ENCODE results near the gene ZEB1.
"Not testable (repeated sequence)": the region's sequence is repeated elsewhere in the genome, so short reads cannot be mapped to it uniquely, and the experiment has no call there.

The ZEB1 gene

DNA sequence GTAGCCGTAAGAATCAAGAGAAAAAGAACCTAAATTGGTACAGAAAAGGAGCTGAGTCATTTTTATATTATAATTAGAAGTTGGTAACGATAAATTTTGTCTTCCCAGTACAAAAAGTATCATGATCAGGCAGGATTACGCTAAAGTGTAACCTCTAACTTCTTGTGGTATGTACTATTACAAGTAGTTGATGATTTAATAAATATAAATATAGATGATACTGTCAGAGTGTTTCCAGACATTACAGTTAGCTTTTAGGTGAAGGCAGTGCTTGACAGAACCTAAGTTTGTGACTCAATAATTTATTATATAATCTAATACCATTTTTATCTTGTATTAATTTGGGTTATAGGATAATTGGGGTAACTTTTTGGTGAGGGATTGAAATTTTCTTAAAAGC is 53.4 kb downstream of the ZEB1 start:
- no peak for DNase-seq

DNA sequence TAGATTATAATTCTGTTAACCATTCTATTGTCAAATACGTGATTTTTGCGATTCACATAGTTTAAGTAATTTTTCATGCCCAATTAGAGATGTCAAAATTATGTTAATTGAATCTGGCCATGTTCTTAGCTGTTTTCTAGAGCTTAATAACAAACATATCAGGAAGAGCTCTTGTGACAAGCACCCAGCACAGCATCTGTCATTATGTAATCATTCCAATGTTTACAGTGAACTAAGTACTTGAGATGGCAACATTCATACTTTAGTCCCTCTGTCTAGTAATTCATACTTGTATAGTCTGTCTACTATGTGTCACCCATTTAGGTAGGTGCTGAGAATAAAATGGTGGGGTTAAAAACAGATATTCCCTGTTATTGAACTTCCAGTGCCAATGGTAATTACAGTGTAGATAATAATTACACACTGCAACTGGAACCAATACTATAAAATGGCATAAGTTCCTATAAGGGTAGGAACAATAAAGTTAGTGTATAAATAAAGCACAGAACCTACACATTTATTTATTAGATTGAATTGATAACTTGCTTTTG is 55.2 kb downstream of the ZEB1 start:
- no peak for DNase-seq

DNA sequence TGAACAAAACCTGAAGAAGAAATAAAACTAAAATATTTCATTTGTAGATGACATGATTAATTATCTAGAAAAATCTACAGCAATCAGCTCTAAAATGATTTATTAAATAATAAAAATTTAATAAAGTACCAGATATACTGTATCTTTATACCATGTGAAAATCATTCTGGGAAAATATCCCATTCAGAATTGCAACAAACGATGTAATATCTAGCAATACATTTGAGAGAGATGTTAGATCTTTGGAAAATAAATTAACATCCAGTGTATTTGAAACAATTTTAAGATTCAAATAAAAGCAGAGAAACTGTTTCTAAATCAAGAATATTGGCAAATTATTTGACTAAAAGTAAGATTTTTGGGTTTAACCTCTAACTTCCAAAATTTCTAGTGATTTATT is 62.2 kb downstream of the ZEB1 start:
- no peak for DNase-seq

DNA sequence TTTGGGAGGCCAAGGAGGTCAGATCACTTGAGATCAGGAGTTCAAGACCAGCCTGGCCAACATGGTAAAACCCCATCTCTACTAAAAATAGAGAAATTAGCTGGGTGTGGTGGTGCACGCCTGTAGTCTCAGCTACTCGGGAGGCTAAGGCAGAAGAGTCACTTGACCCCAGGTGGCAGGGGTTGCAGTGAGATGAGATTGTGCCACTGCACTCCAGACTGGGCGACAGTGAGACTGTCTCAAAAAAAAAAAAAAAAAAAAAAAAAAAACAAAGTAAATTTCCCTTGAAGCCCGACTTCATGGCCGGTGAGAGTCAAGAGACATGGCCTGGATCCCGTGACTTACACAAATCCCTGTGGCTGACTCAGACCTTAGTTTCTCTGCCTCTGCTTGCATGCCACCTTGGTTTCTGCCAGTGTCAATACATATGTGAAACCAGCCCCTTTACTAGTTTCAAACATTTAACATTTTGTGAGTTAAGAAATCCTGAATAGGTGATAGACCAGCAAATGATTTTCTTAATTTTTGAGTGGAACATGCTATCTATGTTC is 62.8 kb downstream of the ZEB1 start:
- no peak for DNase-seq

DNA sequence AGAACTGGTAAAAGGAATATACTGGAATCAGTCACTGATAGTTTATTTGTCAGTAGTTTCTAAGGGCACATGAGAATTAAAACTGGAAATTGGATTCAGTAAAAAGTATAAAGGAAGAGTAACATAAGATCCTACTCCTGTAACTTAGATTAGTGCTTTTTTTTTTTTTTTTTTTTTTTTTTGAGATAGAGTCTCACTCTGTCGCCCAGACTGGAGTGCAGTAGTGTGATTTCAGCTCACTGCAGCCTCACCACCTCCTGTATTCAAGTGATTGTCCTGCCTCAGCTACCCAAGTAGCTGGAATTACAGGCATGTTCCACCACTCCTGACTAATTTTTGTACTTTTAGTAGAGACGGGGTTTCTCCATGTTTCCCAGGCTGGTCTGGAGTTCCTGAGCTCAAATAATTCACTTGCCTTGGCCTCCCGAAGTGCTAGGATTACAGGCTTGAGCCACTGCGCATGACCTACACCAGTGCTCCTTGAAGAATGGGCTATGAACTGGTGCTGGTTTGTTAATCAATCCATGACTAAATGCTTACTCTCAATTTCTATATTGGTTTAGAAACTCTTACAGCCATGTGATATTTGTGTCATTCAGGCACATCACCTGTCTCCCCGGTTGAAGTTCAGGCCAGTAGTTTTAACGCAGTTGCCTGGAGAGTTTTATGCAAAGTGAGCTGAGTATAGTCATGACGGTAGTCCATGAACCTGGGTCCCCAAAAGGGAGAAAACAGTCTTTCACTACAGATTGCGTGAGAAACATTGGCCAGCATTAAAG is 65.0 kb downstream of the ZEB1 start:
- no peak for DNase-seq

DNA sequence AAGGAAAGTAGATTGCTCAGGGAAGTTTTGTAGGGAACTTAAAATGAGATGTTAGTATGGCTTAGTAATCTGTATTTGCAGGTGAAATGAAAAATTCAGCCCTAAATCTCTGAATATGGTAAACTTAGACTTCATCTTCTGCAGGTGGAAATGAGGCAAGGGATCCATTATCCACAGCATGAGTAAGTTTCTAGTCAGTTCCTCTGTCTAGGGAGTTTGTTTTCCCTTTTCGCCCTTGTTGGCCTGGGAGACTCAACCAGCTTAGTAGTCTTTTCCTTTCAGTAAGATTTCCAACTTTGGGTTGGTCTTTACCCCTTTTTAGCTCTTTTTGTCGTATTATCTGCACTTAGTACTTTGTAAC is 65.6 kb downstream of the ZEB1 start:
- DNase-seq = no peak

DNA sequence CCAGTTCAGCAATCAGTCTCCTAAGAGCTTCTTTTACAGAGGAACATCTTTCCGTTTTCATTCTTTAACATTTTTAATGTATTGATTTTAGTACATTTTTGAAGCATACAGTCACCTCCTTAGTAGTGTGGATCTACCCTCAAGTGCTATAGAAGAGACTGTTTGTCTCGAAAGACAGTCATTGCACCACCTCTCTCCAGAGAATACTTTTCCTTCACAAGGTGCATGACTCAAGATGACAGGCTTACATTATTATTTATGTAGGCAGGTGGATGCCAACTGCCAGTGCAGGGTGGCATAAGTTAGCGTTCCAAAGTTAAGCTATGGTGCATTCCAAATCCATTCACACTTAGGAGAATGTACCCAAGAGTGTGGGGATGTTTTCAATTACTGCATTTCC is 71.8 kb downstream of the ZEB1 start:
- DNase-seq = no peak

DNA sequence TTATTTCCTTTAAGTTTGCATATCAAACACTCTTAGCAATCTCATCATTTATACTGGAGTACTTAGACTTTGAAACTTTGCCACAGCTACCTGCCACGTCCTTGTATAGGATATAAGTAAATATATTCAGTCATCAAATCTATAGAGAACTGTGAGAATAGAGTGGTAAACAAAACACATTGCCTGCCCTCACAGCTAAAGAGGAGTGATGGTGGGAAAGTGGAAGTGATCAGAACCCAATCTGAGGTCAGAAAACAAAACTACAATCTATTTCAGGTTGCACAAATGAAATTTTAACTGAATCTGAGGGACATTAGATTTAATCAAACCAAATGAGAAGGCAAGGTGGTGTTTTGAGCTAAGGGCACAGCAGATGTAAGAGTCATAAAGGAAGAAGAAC is 74.8 kb downstream of the ZEB1 start:
- DNase-seq = no peak

DNA sequence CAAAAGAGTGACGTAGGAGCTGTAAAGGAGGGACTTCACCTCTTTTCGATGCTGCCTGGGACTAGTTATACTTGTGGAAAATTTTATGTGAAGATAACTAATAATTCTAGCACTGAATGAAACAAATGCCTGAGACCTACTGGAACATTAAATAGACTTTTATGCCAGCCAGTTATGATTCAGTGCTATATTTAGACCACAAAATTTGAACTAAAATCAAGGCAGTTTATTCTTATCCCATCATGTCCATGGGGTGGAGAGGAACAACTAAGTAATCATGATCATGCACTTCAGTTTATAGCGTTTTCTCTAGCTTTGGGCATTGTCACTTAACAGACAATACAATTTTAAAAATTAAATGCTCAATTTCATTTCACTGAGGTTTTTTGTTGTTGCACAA is 76.7 kb downstream of the ZEB1 start:
- DNase-seq = no peak

DNA sequence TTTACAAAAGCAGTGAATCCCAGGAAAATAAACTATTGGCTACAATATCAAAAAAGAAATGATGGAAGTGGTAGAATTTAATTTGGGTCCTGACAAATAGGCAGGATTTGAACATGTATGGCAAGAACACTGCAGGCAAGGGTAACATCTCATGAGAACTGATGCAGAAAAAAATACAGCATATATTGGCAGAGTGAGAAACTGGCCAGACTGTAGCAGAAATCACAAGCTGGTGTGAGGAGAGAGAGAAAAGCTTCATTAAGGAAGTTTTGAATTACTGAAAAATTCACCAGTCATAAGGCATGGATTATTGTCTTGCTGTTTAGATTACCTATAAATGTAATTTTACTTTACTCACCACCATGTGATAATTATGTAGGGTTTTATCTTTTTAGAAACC is 77.4 kb downstream of the ZEB1 start:
- no peak for DNase-seq

DNA sequence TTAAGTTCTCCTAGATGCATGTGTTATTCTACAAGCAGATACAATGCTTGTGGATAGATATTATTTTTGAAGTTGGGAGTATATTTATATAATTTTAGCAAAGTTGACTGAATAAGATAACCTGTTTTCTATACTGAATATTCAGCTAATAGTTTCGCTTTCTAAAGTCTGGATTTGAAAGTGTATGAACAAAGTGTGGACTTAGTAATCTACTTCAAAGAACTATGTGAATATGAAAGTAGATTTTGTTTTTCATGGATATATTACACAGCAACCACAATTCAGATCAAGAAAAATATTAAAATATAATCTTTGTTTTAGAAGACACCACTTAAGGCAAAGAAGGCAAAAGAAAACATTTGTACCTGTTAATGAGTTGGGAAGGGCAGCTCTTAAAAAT is 78.8 kb downstream of the ZEB1 start:
- DNase-seq = no peak

DNA sequence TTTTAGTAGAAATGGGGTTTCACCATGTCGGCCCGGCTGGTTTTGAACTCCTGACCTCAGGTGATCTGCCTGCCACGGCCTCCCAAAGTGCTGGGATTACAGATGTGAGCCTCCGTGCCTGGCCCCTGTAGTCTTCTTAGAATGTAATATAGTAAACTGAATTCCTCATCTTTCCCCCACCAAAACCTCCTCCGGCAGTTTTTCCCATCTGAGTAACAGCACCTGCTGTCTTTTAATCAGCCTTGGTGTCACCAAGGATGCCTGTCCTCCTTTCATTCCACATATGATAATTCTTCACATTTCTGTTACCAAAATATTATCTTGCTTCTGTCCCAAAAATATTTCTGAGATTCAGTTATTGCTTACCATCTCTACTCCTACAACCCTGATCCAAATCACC is 80.2 kb downstream of the ZEB1 start:
- DNase-seq = no peak

DNA sequence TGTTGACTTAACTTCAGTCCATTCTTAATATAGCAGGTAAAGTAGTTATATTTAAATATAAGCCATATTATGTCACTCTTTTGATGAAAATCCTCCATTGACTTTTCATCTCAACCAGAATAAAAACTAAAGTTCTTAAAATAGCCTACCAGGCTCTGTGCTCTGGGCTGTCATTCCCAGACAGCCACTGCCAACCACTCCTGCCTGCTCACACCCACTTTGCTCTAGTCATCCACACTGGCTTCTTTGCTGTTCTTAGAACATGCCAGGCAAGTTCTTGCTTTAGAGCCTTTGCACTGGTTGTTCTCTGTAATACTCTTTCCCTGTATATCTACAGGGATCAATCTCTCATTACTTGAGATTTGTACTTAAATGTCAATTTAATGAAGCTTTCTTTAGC is 80.6 kb downstream of the ZEB1 start:
- no peak for DNase-seq

DNA sequence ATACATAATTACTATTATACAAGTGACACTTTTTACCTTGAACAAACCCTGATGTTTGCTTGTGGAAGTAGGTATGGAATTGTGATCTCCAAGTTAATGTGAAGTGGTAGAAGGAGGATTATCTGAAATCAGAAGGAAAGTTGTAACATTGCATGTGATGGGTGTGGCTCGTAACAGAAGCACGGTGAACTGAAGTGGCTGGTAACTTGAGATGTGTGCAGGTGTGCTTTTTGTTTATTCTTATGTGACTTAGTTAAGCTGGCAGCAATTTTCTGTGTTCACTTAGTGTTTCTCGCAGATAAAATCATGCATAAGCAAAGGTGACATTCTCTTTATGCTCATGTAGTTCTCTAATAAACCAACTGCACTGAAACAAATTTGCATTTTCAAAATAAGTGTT is 82.3 kb downstream of the ZEB1 start:
- DNase-seq = no peak

DNA sequence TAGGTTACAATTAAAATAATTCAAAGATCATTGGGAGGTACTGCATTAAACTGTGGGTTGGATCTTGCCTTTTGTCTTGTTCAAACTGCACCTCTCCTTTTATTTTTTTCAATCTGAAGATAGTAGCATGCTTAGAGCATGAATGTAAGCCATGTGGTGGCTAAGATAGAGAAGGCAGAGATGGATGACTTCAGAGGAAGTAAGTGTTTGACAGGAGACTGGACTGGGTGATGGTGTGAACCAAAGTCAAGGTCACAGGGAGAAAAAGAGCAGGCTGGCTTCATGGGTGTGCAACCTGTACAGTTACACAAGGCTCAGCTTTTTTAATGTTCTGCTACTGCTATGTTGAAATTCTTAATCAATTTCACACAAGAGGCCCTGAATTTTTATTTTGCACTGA is 85.6 kb downstream of the ZEB1 start:
- DNase-seq = no peak

DNA sequence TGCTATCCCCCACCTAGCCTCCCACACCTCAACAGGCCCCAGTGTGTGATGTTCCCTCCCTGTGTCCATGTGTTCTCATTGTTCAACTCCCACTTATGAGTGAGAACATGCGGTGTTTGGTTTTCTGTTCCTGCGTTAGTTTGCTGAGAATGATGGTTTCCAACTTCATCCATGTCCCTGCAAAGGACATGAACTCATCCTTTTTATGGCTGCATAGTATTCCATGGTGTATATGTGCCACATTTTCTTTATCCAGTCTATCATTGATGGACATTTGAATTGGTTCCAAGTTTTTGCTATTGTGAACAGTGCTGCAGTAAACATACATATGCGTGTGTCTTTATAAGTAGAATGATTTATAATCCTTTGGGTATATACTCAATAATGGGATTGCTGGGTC is 86.8 kb downstream of the ZEB1 start:
- DNase-seq = not testable (repeated sequence)

DNA sequence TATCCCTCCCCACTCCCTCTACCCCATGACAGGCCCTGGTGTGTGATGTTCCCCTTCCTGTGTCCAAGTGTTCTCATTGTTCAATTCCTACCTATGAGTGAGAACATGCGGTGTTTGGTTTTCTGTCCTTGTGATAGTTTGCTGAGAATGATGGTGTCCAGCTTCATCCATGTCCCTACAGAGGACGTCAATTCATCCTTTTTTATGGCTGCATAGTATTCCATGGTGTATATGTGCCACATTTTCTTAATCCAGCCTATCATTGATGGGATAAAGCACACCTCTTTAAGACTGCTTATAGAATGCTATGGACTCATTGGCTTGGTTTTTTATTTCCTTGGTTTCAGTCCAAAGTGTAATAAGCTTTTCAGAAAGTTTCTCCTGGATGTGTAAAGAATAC is 93.4 kb downstream of the ZEB1 start:
- DNase-seq = not testable (repeated sequence)

DNA sequence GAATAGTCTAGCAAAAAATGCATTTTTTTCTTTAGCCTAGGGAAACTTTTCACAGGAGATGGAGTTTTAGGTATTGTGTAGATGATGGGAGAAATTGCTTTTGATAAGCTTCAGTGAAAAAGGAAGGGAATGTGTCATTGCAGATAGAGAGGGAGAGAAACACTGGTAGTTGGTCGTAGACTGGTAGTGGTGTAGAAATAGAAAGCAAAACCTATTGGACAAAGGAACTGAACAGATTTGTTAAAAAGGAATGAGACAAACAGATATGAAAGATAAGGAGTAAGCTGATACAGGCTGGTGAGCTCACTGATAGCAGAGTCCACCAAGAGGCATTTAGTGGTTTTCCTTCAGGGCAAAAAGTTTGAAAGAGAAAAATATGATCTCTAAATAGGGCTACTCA is 94.3 kb downstream of the ZEB1 start:
- no peak for DNase-seq

DNA sequence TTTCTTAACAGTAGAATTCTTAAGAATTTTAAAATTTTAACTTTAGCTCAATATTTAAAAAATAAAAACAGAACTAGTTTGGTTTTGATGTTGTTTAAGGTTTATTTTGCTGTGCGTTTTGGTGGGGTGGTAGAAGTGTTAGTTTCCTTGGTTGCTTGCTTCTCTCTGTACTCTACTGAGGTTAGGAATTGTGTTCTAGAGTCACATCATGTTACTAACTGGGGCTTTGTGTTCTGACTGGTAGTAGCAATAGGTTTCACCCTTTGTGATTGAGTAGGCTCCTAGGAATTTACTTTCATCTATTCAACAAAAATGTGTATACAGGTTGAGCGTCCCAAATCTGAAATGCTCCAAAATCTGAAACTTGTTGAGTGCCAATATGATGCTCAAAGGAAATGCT is 99.5 kb downstream of the ZEB1 start:
- DNase-seq = no peak

DNA sequence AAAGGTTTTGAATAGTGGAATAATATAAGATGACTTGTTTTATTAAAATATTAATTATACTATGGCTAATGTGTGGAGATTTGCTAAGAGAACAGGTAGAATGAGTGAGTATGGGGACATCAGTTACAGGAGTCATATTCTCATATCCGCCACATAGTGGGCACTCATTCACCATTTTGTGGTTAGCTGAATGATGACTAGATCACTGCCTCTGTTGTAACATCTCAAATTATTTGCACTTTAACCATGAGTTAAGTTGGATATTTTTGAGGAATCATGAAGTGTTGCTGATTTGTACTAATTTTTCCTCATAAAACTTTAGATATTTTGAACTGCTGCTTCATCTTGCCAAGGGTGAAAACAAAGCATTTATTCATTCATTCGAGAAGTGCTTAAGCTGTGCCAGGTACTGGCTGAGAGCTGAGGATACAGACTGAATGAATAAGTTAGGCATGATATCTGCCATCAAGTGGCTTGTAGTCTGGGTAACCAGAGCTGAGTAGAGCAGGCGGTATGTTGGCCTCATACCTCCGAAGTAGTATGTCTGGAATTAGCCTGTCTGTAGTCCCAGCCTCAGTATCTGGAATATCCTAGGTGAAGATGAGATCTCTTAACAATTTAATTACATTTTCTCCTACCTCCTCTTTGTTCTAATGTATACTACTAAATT is 100.5 kb downstream of the ZEB1 start:
- no peak for DNase-seq

DNA sequence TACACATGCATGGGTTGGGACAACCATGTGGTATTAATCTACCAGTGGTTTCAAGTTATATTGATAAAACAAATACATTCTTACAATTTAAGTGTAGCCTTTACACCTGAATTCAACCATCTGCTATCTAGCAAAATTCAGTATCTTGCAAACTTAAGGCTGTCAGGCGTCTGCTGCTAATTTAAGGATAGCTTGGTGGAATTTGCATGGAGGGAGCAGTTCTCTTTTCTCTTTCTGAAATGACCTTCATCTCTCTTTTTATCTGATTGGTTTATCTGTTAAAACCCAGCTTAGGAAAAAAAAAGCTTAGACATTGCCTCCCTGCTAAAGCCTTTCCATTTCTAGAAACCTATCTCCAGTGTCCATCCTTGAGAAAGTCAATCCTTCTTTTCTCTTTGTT is 102.3 kb downstream of the ZEB1 start:
- DNase-seq = no peak

DNA sequence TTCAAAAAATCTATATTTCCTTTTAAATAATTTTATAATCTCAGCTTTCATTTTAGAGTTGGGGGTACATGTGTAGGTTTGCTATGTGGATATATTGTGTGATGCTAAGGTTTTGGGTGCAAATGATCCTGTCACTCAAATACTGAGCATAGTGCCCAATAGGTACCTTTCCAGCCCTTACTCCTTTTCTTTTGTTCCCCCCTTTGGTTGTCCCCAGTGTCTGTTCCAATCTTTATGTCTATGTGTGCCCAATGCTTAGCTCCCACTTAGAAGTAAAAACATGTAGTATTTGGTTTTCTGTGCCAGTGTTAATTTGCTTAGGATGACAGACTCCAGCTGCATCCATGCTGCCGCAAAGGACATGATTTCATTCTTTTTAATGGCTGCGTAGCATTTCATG is 103.6 kb downstream of the ZEB1 start:
- DNase-seq = no peak

DNA sequence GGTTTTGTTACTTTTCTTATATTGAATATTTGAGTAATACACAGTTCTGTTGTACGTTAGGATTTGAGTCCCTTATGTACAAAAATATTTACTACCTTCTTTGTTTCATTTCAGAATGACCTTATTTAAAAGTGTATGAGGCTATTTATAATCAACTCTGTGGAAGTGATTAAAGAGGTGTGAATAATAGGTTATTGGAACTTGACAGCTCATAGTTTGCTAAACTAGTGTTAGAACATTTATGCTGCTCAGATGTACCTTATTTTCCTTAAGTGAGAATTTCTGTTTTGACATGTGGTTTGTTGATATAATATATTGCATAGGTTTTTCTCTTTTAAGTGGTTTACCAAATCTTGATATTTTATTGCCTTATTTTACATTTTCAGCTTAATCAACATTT is 105.5 kb downstream of the ZEB1 start:
- no peak for DNase-seq

DNA sequence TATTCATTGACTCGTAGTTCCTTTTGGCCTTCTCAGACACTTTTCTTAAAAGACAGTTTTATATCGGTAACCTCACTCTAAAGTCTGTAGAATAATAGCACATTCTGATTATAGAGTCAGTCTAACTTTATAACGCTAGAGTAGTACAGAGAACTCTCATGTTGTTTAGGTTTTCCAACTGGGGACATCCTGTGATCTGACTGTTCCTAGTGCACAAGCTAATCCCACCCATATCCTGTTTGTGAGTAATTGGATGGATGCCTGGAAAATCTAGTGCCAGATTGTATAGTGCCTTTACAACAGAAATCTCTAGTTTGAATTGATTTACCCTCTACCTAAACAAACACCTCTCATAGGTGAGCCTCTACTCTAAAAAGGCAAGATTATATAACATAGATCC is 107.4 kb downstream of the ZEB1 start:
- DNase-seq = no peak
